Stimulated activated CD8-positive, alpha-beta memory T cell treated with anti-CD3 and anti-CD28 coated beads, Interleukin-15, amount 100 ng/mL, for 48 hours (primary cell): Measurements from ENCODE around the gene PRPF40B.

Experiments used
- DNase-seq, 2 donors: peaks; one replicate each; pipeline ENCODE4 v3.0.0-alpha.2; 2020; ENCODE audit warnings: low read depth in 2 of 2

Gene PRPF40B

GRCh38 chr12:49684310-49684854, 61.0 kb downstream of the PRPF40B start:
- DNase-seq = no peak

GRCh38 chr12:49687941-49688340, 64.6 kb downstream of the PRPF40B start:
- no peak for DNase-seq

GRCh38 chr12:49689237-49689636, 65.9 kb downstream of the PRPF40B start:
- no peak for DNase-seq

GRCh38 chr12:49689785-49690184, 66.4 kb downstream of the PRPF40B start:
- DNase-seq = no peak

GRCh38 chr12:49692851-49693250, 69.5 kb downstream of the PRPF40B start:
- no peak for DNase-seq

GRCh38 chr12:49693931-49694444, 70.6 kb downstream of the PRPF40B start:
- DNase-seq = no peak
